ENCODE results near the gene TNS1.

- TF ChIP-seq RCOR1 (IDR thresholded peaks at IDR 0.05; ENCODE audit: borderline replicate concordance in 1 of 2, low read depth in 2 of 2, low read length in 2 of 2) (no peak), USF2 (CRISPR knock-in tag; IDR thresholded peaks at IDR 0.05) (no peak), CTCF (IDR thresholded peaks at IDR 0.05 in 2 of 3, conservative IDR thresholded peaks at IDR 0.05 in 1 of 3; ENCODE audit: insufficient read depth in 2 of 3, low read depth in 1 of 3, low read length in 3 of 3) (no peak), GTF2B (IDR thresholded peaks at IDR 0.05; ENCODE audit: extremely low read depth, insufficient read length) (no peak), MED1 (CRISPR knock-in tag; IDR thresholded peaks at IDR 0.05; ENCODE audit: borderline replicate concordance) (no peak), TRIM28 (IDR thresholded peaks at IDR 0.05) (no peak)
Measured at GRCh38 chr2:217914078-217914477, 88.7 kb downstream of the TNS1 start.

All from K562 (cell line).